ENCODE data around the gene MYB.

- no peak for TF ChIP-seq POLR2A (IDR thresholded peaks at IDR 0.05)
- TF ChIP-seq CTCF (IDR thresholded peaks at IDR 0.05) = no peak
These were observed 76.7 kb downstream of the MYB start for GRCh38 chr6:135257631-135258405.
